ENCODE results near the gene GRPEL2.

The GRPEL2 gene

DNA sequence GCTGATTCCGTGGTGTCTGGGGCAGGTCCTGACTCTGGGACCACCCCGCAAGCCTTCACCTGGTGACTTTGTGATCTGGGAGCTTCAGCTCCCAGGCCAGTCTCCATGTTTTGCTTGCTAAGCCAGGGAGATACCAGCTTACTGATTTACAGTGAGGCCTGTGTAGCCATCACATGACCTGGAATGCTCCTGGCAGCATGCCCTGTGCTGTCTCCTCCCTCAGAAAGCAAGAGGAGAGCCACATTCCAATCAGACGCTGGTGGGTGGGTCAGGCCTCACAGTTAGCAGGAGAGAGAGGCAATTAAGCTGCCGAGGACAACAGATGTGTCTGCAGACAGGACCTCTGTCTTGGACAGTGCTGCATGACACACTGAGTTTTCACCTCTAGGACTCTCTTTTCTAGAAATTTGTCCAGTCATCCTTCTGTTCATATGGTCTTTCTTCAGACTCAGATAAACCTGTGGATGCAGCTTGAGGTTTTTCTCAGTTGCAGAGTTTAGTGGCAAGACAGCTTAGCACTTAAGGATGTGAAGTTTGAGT is 24.4 kb upstream of the GRPEL2 start:
- peak; percentile 53 for DNase-seq

- DNase-seq: no peak
These were observed 22.8 kb upstream of the GRPEL2 start for GRCh38 chr5:149322518-149322917.

- no peak for DNase-seq
These were observed 22.1 kb upstream of the GRPEL2 start for GRCh38 chr5:149323210-149323609.

GRCh38 chr5:149323621-149324205 is 21.6 kb upstream of the GRPEL2 start:
- no peak for DNase-seq

DNA sequence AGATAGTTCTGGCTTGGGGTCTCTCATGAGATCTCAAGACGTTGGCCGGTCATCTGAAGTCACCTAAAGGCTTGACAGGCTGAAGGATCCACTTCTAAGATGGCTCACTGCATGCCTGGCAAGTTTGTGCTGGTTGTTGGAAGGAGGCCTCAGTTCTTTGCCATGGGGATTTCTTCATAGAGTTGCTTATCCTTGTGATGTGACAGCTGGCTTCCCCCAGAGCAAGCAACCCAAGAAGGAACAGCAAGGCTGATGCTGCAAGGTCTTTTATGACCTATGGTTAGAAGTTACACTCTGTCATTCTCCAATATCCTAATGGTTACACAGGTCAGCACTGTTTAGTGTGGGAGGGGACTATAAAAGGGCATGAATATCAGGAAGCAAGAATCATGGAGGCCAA is 20.7 kb upstream of the GRPEL2 start:
- DNase-seq: no peak

- DNase-seq: peak; percentile 55
These were observed 20.0 kb upstream of the GRPEL2 start for GRCh38 chr5:149325166-149325735.

DNA sequence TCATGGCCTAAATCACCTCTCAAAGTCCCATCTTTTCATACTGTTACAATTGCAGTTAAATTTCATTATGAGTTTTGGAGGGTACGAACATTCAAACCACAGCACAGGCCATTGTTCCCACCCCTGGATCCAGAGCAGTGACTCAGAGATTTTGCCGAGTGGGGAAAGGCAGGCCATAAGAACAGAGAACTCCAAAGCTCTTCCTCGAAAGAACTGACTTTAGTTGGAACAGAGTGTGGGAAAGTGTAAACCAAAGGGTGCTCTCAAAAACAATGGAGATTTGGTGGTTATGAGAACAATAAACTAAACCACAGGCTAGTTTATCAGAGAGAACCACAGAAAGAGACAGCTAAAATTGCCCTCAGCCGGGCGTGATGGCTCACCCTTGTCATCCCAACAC is 19.4 kb upstream of the GRPEL2 start:
- DNase-seq: no peak

DNA sequence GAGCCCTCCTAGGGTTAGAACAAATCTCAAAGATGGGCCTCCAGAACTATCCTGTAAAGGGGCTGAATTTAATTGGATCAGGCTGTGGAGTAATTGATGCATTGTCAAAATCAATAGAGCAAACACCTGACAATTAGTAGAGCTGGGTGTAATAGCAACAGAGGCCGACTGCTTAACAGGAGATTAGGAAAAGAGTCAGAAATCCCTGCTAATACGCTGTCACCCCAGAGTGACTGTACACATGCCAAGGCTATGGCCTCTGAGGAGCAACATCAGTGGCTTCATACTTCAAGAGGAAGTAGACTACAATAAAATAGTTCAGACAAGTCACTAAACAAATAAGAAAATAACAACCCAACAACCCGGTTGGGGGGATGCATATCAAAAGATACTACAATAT is 18.7 kb upstream of the GRPEL2 start:
- no peak for DNase-seq

- no peak for DNase-seq
These were observed 17.1 kb upstream of the GRPEL2 start for GRCh38 chr5:149328177-149328576.

GRCh38 chr5:149333711-149334443 is 11.4 kb upstream of the GRPEL2 start:
- no peak for DNase-seq

- DNase-seq: peak; percentile 42
These were observed 7.6 kb upstream of the GRPEL2 start for GRCh38 chr5:149337736-149338135.

- DNase-seq: no peak
These were observed 6.9 kb upstream of the GRPEL2 start for GRCh38 chr5:149338364-149338763.

GRCh38 chr5:149340920-149341319 is 4.4 kb upstream of the GRPEL2 start:
- no peak for DNase-seq

- DNase-seq: no peak
These were observed 3.4 kb upstream of the GRPEL2 start for GRCh38 chr5:149341876-149342275.

GRCh38 chr5:149344151-149344550 is 1.1 kb upstream of the GRPEL2 start:
- no peak for DNase-seq

DNA sequence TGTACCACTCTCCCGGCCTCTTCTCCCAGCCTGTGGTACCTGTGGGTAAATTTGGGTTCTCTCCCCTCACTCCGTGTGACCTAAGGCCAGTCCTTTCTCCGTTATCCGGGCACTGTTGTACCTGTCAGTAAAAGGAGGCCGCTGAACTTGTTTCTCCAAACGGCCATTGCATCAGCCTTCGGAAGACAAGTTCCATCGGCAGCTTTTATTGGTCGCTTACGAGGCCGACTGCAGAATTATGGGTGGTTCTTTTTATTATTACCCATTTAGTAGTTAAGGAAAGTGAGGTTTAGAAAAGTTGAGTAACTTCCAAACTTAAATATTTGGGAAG is 558 bp downstream of the GRPEL2 start:
- DNase-seq: no peak

DNA sequence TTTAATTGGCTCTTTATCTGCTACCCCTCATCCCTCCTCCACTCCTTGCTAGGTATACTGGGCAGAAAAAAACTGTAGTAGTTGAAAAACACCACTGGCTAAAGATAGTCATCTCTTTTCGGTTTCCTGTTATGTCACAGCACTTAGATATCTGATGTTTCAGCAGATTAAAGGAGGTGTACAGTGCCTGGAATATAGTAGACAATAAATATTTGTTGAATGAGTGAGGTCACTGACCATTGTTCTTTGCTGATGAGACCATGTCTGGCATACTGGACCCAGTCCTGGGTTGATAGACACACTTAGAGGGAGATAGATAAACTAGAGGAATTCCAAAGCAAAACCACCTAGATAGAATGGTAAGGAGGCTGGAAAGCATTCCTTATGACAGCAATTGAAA is 3.2 kb downstream of the GRPEL2 start:
- no peak for DNase-seq

DNA sequence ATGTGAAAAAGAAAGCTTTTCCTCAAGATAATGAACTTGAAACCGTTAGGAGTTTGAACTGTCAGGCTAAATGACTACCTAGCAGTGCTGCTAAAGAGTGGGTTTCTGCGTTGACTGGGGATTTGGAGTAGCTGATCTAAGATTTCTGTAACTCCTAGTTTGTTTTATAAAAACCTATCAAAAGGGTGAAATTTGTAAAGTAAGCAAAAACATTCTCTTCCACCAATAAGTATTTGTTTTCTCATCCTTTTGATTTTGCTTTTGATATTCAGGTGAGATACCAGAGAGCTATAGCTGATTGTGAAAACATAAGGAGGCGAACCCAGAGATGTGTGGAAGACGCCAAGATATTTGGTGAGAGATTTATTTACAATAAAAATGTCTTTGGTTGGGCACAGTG is 4.1 kb downstream of the GRPEL2 start:
- DNase-seq: no peak

DNA sequence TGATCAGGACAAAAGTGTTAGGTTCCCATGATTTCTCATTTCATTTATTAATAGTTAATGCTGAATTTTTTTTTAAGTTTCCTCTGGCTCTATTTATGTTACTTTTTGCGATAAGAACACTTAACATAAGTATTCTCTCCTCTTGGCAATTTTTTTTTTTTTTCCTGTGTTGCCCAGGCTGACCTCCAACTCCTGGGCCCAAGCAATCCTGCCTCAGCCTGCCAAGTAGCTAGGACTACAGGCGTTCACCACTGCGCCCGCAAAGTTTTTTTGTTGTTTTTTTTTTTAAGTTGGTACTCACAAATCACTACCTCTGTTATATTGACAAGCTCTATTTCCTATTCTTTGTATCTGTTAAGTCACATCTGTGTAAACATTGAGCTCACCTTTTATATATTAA is 6.9 kb downstream of the GRPEL2 start:
- no peak for DNase-seq

DNA sequence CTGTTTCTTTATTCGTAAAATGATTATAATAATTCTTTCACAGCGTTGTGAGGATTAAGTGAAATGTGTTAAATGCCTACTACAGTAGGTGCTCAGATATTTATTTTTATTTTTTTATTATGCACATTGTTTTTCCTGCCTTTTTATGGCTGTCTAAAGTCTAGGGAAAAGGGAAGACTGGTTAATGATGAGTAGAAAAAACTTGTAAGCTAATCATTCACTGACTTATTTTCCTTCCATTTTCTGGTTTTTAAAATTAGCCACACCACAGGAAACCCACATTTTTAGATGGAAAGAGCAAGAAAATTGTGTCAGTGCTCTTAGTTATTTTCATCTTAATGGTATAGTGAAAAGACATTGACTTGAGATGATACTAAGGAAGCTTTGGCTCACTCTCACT is 8.6 kb downstream of the GRPEL2 start:
- no peak for DNase-seq

GRCh38 chr5:149355688-149356087 is 10.4 kb downstream of the GRPEL2 start:
- no peak for DNase-seq

- DNase-seq: no peak
These were observed 11.1 kb downstream of the GRPEL2 start for GRCh38 chr5:149356391-149356790.

DNA sequence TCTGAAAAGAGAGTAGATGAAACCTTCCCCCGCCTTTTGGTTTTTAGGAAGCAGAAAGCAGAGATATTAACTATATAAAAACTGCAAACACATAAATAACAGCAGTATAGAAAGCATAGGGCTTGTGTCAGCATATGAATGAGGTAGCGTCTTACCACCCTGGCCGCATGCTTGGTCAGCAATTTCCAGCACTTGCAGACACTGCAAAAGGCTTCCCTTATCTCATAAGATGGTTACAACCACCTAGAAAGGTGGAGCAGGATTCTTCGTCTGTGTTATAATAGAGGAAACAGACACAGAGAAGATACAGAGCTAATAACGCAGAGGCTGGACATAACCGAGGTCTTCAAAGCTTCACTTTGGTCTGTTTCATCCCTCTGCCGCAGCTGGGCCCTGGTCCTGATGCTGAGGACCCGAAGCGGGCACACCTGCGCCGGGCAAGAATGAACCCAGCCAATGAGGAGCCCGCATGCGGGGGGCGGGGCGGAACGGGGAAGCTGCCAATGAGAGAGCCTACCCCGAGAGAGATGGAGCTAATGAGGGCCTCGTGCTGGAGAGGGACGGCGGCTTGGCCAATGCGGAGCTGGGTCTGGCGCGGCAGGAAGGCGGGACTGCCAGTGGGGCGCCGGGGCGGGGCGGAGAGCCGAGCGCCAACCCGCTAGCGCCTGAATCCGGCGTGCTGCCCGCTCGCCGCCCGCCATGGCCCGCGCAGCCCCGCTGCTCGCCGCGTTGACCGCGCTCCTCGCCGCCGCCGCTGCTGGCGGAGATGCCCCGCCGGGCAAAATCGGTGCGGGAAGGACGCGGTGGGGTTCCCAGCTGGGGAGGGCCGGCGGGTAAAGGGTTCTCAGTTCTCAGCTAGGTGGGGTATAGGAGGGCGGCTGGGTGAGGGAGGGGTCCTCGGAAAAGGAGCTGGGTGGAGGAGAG is 12.3 kb downstream of the GRPEL2 start, which contains the start of gene PCYOX1L:
PCYOX1L (plus strand) TSS at position 677 of the 924 bp plus-strand sequence; CDS start at position 700, 23 bp downstream.
- DNase-seq: peak; percentile 88

All from NCI-H2171 (cell line).